Measurements from ENCODE around the gene ZDHHC14. TPM values are rescaled to one million over a fixed set of nuclear protein-coding genes. Genes with fewer than 3 reads are reported as not detected.
"Not testable (repeated sequence)": the region's sequence is repeated elsewhere in the genome, so short reads cannot be mapped to it uniquely, and the experiment has no call there.

ZDHHC14 gene
- total RNA-seq, 1 experiment from 2014 or later, result 3.2 TPM

GRCh38 chr6:157571269-157571668 is 190.3 kb downstream of the ZDHHC14 start:
- TF ChIP-seq, protein P1, sequence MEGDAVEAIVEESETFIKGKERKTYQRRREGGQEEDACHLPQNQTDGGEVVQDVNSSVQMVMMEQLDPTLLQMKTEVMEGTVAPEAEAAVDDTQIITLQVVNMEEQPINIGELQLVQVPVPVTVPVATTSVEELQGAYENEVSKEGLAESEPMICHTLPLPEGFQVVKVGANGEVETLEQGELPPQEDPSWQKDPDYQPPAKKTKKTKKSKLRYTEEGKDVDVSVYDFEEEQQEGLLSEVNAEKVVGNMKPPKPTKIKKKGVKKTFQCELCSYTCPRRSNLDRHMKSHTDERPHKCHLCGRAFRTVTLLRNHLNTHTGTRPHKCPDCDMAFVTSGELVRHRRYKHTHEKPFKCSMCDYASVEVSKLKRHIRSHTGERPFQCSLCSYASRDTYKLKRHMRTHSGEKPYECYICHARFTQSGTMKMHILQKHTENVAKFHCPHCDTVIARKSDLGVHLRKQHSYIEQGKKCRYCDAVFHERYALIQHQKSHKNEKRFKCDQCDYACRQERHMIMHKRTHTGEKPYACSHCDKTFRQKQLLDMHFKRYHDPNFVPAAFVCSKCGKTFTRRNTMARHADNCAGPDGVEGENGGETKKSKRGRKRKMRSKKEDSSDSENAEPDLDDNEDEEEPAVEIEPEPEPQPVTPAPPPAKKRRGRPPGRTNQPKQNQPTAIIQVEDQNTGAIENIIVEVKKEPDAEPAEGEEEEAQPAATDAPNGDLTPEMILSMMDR (IDR thresholded peaks at IDR 0.05; ENCODE audit: unreplicated experiment), result no peak
- intact Hi-C loops (cut with micrococcal nuclease), result no loop called here
- Mint-ChIP-seq H3K36me3 (ENCODE audit: insufficient read depth, unreplicated experiment) (no peaks in the 10 kb centered on the region), H3K4me1 (ENCODE audit: insufficient read depth, unreplicated experiment) (no peaks in the 10 kb centered on the region), H3K27me3 (ENCODE audit: insufficient read depth, unreplicated experiment) (no peaks in the 10 kb centered on the region), H3K9me3 (ENCODE audit: unreplicated experiment) (no peaks in the 10 kb centered on the region), H3K27ac (ENCODE audit: low read depth, unreplicated experiment) (no peak overlapping the region), H3K4me3 (ENCODE audit: unreplicated experiment) (no peak overlapping the region)
- POLR2A ChIA-PET, result no interaction called here
- no peak for DNase-seq (ENCODE audit: unreplicated experiment)
- no TSS peak for BruUV-seq (replicated peaks)
- CTCF ChIA-PET, result interaction anchor here (0.6 to 1.3 kb wide), 2 partner anchors 77 to 161 kb away, joined by 3 to 4 read pairs; no protein-coding TSS in a partner anchor

GRCh38 chr6:157571950-157572349 is 191.0 kb downstream of the ZDHHC14 start:
- no peaks in the 10 kb centered on the region for H3K9me3 Mint-ChIP-seq (ENCODE audit: unreplicated experiment)
- BruUV-seq (replicated peaks), result no TSS peak
- TF ChIP-seq, protein P1 (IDR thresholded peaks at IDR 0.05; ENCODE audit: unreplicated experiment), result no peak
- intact Hi-C loops (cut with micrococcal nuclease), result no loop called here
- ChIA-PET POLR2A (no interaction called here), CTCF (interaction anchor here (0.6 to 1.3 kb wide), 2 partner anchors 77 to 162 kb away, joined by 3 to 4 read pairs; no protein-coding TSS in a partner anchor)
- DNase-seq (ENCODE audit: unreplicated experiment), result no peak
- H3K4me3 Mint-ChIP-seq (ENCODE audit: unreplicated experiment), result no peak overlapping the region
- H3K4me1 Mint-ChIP-seq (ENCODE audit: insufficient read depth, unreplicated experiment), result no peaks in the 10 kb centered on the region
- no peaks in the 10 kb centered on the region for H3K27me3 Mint-ChIP-seq (ENCODE audit: insufficient read depth, unreplicated experiment)
- H3K27ac Mint-ChIP-seq (ENCODE audit: low read depth, unreplicated experiment), result no peak overlapping the region
- no peaks in the 10 kb centered on the region for H3K36me3 Mint-ChIP-seq (ENCODE audit: insufficient read depth, unreplicated experiment)

DNA sequence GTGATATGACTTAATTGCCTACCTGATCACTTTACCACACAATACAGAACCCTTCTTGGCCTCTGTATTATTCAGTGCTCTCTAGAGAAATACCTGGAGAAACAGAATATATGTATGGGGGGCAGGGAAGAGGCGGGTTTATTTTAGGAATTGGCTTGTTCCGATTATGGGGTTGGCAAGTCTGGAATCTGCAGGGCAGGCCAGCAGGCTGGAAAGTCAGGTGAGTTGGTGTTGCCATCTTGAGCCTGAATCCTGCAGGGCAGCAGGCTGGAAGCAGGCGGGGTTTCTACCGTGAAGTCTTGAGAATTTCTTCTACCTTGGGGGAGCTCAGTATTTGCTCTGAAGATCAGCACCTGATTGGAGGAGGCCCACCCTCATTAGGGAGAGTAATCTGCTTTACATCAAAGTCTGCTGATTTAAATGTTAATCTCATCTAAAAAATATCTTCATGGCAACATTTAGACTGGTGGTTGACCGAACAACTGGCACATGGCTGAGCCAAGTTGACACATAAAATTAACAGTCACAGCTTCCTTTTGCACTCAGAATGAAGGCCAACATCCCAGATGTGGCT is 193.9 kb downstream of the ZDHHC14 start:
- no TSS peak for BruUV-seq (replicated peaks)

GRCh38 chr6:157575436-157576145 is 194.6 kb downstream of the ZDHHC14 start:
- DNase-seq (ENCODE audit: unreplicated experiment), result no peak
- Mint-ChIP-seq H3K27ac (ENCODE audit: low read depth, unreplicated experiment) (no peak overlapping the region), H3K4me1 (ENCODE audit: insufficient read depth, unreplicated experiment) (no peaks in the 10 kb centered on the region), H3K4me3 (ENCODE audit: unreplicated experiment) (no peak overlapping the region), H3K36me3 (ENCODE audit: insufficient read depth, unreplicated experiment) (no peaks in the 10 kb centered on the region), H3K27me3 (ENCODE audit: insufficient read depth, unreplicated experiment) (no peaks in the 10 kb centered on the region), H3K9me3 (ENCODE audit: unreplicated experiment) (no peaks in the 10 kb centered on the region)
- intact Hi-C loops (cut with micrococcal nuclease), result no loop called here
- ChIA-PET POLR2A (interaction anchor here (0.7 kb wide), 1 partner anchor 318 kb away, joined by 3 read pairs; no protein-coding TSS in a partner anchor), CTCF (interaction anchor here (0.6 to 1.2 kb wide), 3 partner anchors 19 to 315 kb away, joined by 3 to 4 read pairs (median 3); no protein-coding TSS in a partner anchor)
- TF ChIP-seq, protein P1 (IDR thresholded peaks at IDR 0.05; ENCODE audit: unreplicated experiment), result no peak
- no TSS peak for BruUV-seq (replicated peaks)

More for the DNA sequence above, 193.9 kb downstream of the ZDHHC14 start:
- Mint-ChIP-seq H3K27me3 (ENCODE audit: insufficient read depth, unreplicated experiment) (no peaks in the 10 kb centered on the region), H3K36me3 (ENCODE audit: insufficient read depth, unreplicated experiment) (no peaks in the 10 kb centered on the region), H3K9me3 (ENCODE audit: unreplicated experiment) (no peaks in the 10 kb centered on the region), H3K4me1 (ENCODE audit: insufficient read depth, unreplicated experiment) (no peaks in the 10 kb centered on the region), H3K27ac (ENCODE audit: low read depth, unreplicated experiment) (no peak overlapping the region), H3K4me3 (ENCODE audit: unreplicated experiment) (no peak overlapping the region)
- POLR2A ChIA-PET, result no interaction called here
- TF ChIP-seq, protein P1 (IDR thresholded peaks at IDR 0.05; ENCODE audit: unreplicated experiment), result no peak
- intact Hi-C loops (cut with micrococcal nuclease), result no loop called here
- CTCF ChIA-PET, result interaction anchor here (0.6 to 1.2 kb wide), 4 partner anchors 16 to 316 kb away, joined by 3 to 4 read pairs (median 3); no protein-coding TSS in a partner anchor
- no peak for DNase-seq (ENCODE audit: unreplicated experiment)

DNA sequence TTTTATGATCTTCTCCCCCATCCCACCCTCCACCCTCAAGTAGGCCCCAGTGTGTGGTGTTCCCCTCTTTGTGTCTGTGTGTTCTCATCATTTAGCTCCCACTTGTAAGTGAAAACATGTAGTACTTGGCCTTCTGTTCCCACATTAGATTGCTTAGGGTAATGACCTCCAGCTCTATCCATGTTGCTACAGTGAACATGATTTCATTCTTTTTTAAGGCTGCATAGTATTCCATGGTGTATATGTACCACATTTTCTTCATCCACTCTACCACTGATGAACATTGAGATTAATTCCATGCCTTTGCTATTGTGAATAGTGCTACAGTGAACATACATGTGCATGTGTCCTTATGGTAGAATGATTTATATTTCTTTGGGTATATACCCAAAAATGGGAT is 196.0 kb downstream of the ZDHHC14 start:
- H3K36me3 Mint-ChIP-seq (ENCODE audit: insufficient read depth, unreplicated experiment); H3K4me3 Mint-ChIP-seq (ENCODE audit: unreplicated experiment); DNase-seq (ENCODE audit: unreplicated experiment); intact Hi-C loops (cut with micrococcal nuclease); H3K4me1 Mint-ChIP-seq (ENCODE audit: insufficient read depth, unreplicated experiment); H3K27me3 Mint-ChIP-seq (ENCODE audit: insufficient read depth, unreplicated experiment); POLR2A ChIA-PET; BruUV-seq (replicated peaks); H3K9me3 Mint-ChIP-seq (ENCODE audit: unreplicated experiment); H3K27ac Mint-ChIP-seq (ENCODE audit: low read depth, unreplicated experiment): not testable (repeated sequence)
- CTCF ChIA-PET, result interaction anchor here (0.7 kb wide), 1 partner anchor 36 kb away, joined by 3 read pairs; no protein-coding TSS in a partner anchor

GRCh38 chr6:157578527-157578926 is 197.5 kb downstream of the ZDHHC14 start:
- H3K27me3 Mint-ChIP-seq (ENCODE audit: insufficient read depth, unreplicated experiment); H3K27ac Mint-ChIP-seq (ENCODE audit: low read depth, unreplicated experiment); DNase-seq (ENCODE audit: unreplicated experiment); BruUV-seq (replicated peaks); H3K36me3 Mint-ChIP-seq (ENCODE audit: insufficient read depth, unreplicated experiment); H3K4me3 Mint-ChIP-seq (ENCODE audit: unreplicated experiment); H3K9me3 Mint-ChIP-seq (ENCODE audit: unreplicated experiment); CTCF ChIA-PET; intact Hi-C loops (cut with micrococcal nuclease); POLR2A ChIA-PET; H3K4me1 Mint-ChIP-seq (ENCODE audit: insufficient read depth, unreplicated experiment): not testable (repeated sequence)

Measured in MCF 10A (cell line).